Transverse colon (tissue), 4 donors: ENCODE measurements around the gene GC.

Experiments used
- CTCF ChIP-seq, 5 experiments: fragments of 200-600 bp in 3 of 5; fragments of 450-650 bp in 2 of 5; sonication (generic) in 3 of 5; IDR thresholded peaks; 1 replicate in 2 of 5; 2 replicates in 3 of 5; pipeline ENCODE4 v1.5.1; 2016 to 2017; ENCODE audit warnings: antibody characterized with exemption in 5 of 5, inconsistent platforms in 3 of 5, mild to moderate bottlenecking in 2 of 5, moderate library complexity in 1 of 5
- POLR2A ChIP-seq: fragments of 450-650 bp; IDR thresholded peaks from one replicate; pipeline ENCODE4 v1.6.1; 2016; ENCODE audit warnings: antibody characterized with exemption, mild to moderate bottlenecking, moderate library complexity
- POLR2AphosphoS5 ChIP-seq, 3 donors: sonication (generic); formaldehyde crosslinking; IDR thresholded peaks; one replicate each; pipeline ENCODE4 v1.6.1; 2016; ENCODE audit warnings: antibody characterized with exemption in 3 of 3

- TF ChIP-seq POLR2A, result no peak
- no peak for TF ChIP-seq CTCF (IDR thresholded peaks at IDR 0.05)
- TF ChIP-seq POLR2AphosphoS5 (IDR thresholded peaks at IDR 0.05), result no peak
These were observed 15.8 kb downstream of the GC start for GRCh38 chr4:71768123-71768522.
